Stimulated activated CD4-positive, alpha-beta T cell treated with anti-CD3 and anti-CD28 coated beads, TNF-alpha, amount 100 ng/mL, for 48 hours (primary cell): ENCODE measurements around the gene TGM6.

Experiments used
- DNase-seq, 3 donors: peaks; one replicate each; pipeline ENCODE4 v3.0.0-alpha.2; 2020; ENCODE audit warnings: low read depth in 3 of 3

TGM6 gene

DNA sequence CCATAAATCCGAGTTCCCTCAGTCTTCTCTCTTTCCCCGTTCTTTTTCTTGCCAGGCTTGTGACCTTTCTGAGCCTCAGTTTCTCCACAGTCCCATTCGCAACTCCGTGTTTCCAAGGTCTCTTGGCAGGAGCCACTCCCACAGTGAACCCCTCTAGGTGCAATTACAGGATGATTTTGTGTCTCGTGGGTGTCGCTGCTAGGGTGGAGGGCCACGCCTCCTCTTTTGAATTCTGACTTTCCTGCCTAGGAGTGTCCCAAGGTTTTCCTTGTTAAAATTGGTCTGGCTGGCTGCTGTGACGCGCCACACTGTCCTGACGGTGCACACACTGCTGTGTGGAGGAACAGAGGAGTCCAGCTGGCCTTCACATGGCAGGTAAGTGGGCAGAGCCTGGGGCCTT is at the start of gene TGM6:
Gene TGM6 (plus strand): TSS at position 301 of the 400 bp plus-strand sequence. CDS start 68 bp downstream, at position 369.
- no peak for DNase-seq

DNA sequence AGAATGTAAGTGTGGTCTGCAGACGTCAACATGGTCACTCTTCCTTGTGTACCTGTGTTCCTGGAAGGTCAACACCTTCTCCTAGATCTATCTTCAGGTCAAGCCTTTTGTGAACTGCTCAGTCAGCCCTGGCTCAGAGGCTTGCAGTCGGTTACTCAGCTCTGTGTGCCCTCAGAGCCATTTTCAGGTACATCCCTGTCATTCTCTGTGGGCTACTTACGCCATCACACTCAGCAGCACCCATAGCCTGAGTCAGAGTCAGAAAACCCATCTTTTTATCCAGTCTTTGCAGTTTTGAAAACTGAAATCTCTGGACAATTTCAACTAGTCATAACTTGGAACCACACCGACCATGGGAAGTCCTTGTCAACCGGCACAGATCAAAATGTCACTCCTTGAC is 49.6 kb upstream of the TGM6 start:
- no peak for DNase-seq

DNA sequence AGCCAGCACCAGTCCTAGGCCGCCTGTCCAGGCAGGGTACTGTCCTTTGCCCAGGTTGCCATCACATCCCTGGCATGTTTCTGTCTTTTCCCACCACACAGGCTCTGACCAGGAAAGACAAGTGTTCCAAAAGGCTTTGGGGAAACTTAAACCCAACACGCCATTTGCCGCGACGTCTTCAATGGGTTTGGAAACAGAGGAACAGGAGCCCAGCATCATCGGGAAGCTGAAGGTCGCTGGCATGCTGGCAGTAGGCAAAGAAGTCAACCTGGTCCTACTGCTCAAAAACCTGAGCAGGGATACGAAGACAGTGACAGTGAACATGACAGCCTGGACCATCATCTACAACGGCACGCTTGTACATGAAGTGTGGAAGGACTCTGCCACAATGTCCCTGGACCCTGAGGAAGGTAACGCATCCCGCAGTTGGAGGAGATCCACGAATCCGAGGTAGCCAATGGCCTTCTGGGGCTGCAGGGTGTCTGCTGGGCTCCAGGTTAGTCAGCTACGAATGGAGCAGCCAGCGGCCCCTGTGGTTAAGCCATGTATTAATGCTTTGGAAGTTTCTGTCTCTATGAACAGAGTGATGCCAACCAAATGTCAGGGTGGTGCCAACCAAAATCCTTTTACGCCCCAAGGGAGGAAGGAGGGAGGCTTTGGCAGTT is 48.7 kb upstream of the TGM6 start:
- DNase-seq: no peak

DNA sequence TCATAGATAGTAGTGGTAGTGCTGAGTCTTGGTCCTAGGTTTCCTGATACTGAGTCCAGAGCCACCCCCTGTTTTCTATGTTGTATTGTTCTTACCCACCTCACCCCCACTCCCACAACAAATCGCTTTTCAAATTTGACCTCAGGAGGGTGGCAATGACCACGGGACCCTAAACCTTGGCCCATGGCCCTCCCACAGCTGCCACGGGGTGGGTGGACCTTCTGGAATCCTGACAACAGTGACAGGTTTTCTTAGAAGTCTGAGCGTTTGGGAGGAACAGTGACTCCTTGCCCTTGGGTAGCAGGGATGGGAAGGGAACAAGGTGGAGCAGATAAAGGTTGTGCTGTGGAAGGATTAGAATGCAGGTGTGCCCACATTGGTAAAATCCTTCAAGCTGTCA is 48.0 kb upstream of the TGM6 start:
- DNase-seq: no peak

DNA sequence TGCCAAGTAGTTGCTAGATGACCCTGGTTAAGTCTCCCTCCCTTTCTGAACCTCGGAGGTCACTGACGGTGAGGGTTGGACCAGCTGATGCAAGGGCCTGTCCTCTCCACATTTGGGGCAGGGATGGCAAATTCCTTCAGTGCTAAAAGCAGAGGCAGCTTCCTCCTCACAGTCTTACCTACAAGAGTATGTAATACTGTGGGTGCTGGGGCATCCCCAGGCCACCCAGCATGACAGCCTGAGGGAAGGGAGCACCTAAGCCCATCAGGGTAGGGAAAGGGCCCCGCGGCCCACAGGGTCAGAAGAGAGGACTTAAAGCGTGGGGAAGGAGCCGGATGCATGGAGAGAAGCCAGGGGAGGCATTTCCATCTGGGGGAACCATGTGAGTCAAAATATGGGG is 46.9 kb upstream of the TGM6 start:
- DNase-seq: no peak

DNA sequence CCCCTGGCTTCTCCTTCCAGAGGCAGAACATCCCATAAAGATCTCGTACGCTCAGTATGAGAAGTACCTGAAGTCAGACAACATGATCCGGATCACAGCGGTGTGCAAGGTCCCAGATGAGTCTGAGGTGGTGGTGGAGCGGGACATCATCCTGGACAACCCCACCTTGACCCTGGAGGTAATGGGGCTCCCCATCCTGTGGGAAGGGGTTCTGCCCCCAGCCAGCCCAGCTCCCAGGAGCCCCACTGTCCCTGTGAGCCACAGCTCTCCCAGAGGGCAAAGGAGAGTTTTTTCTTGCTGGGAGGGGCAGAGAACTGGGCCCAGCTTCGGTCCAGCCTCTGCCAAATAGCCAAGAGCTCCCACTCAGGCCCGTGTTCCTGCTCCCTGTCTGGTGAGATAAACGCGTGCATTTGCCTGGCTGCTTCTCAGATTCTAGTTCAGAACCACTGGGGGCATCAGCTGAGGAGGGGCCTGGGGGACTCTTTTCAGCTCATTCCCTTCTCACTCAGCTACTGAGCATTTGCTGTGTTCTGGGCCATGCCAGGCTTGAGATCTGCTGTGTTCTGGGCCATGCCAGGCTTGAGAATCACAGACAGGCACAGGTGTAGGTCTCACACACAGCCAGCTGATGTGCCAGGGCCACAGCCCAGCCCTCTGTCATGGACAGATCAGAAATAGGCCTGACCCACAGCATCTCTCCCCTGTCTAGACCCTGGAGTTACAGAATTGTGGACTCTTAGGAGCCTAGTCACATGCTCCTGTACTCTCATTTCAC is 45.4 kb upstream of the TGM6 start:
- DNase-seq: no peak

DNA sequence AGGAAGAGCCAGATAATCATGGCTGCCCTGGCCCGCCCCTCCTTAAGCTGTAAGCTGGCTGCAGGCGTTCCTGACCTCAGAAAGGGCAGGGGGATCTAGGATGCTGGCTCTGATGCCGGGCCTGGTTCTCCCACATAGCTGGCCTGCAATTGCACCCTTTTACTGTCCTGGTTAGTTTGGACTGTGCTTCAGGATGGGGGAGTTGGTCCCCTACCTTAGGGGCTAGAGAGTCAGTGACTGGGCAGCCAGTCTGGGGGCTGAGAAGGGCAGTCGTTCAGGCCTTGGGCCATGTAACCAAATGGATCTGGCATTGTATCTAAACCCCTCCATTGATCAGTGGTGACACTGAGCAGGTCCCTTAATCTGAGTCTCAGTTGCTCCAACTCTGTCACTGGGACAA is 44.2 kb upstream of the TGM6 start:
- no peak for DNase-seq

DNA sequence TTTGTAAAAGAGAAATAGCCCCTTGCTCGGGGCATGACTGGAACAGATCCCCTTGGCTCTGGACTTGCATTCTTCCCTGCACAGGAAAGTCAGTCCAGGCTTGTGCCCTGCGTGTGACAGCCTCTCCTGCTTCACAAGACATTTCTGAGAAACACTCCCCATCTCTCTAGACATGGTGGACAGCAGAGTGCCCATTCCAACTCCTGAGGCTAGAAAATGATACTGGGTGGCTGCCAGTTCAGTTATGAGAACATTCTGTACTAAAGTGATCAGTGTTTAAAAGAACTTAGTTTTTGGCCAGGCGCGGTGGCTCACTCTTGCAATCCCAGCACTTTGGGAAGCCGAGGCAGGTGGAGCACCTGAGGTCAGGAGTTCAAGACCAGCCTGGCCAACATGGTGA is 43.6 kb upstream of the TGM6 start:
- no peak for DNase-seq

DNA sequence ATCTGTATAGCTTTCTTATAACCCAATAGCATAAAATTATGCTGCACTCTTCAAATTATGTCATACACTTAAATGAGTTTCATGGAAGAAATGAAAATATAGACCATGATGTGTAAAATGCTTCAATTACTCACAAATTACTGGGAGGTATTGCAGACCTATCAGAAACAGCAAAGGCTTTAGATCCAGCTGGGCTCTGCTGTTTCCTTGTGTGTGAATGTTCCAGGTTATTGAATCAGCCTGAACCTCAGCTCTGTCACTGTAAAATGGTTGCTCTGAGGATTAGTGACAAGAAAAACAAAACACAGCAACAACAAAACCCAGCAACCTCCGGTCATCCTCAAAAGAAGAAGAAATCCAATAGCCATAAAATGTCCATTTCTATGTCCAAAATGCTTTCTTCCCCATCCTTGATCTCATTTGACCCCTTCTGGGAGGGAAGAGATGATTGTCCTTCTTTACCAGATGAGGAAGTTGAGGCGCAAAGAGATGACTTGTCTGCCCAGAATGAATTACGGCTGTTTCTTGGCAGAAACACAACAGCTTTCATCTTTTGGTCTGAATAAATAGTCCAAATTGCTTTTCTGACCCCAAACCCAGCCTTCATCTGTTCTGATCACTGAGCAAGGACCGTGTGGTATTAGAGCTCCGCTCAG is 42.2 kb upstream of the TGM6 start:
- no peak for DNase-seq

DNA sequence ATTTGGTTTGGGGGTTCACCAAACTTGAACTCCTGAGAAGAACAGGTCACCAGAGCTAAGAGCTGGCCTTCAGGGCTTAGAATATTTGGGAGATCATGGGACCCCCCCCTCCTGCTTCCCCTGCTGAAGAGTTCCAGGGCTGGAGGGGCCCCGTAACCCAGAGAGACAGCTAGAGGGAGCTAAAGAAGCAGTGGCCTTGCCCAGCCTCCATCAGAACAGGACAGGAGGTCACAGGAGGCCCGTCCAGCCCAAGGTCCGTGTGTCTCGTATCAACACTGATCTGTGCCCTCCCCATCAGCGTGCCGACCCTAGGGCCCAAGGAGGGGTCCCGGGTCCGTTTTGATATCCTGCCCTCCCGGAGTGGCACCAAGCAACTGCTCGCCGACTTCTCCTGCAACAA is 40.6 kb upstream of the TGM6 start:
- DNase-seq: no peak

DNA sequence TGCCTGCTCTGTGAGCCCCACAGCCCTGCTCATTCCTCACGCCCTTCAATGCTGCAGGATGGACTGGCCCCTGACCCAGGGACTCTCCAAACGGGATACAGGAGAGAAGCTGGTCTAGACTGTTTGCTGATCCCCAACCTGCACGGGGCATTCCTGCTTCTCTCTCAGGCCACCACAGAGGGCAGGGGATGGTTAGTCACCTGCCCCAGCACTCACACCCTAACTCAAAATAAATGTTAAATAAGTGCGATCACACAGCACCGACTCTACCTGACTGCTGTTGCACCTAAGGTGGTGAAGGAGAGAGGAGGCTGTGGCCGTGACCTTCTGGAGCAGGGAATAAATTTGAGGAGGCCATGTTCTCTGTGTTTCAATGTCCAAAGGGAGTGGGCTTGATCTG is 39.9 kb upstream of the TGM6 start:
- DNase-seq: no peak

DNA sequence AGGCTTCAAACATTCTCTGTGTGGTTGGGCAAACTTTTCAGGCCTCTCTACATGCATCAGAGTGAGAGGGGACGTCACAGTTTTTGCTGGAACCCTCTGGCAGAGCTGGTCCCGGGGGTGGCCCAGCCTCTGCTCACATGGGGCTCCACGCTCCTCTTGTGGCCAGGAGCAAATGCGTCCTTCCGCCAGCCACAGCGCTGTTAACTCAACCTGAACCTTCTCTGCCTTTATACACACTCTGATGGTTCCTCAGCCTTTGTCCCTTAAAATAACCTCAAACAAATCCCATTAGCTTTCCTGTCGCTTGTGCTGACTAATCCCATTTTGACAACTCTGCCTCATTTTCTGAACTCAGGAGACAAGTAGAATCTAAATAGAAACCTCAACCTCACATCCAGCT is 39.4 kb upstream of the TGM6 start:
- no peak for DNase-seq

DNA sequence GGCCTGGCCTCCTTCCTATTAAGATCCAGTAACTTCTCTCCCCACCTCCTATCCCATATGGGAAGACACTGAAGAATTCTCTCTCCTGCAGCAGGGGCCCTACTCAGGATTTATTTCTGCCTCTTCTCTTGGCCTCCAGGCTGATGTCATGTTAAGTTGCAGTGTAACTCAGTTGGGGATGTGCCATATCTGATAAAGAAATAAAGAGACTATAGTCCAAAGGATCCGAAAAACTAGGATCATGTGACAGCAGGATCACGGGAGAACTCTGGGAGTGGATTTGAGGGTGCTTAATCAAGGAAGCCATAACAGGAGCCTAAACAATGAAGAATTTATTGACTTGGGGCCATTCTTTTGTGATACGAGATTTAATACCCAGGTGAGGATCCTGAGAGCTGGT is 38.5 kb upstream of the TGM6 start:
- no peak for DNase-seq

DNA sequence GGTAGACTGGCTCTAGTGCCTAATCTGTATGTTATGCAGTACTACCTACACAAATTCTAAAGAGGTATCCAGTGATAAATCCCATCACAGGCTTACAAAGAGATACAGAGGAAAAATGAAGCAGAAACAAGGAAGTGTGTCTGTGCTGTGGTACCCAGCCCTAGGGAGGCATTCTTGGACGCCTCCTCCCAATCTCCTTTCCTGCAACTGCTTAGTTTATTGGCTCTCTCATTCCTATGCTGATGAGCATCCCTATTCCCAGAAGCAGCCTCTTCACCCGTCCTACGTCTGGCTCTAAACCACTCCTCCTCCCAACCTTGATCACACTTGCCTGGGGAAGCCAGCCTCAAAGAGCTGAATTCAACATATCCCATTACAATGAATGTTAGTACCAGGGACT is 34.5 kb upstream of the TGM6 start:
- no peak for DNase-seq

DNA sequence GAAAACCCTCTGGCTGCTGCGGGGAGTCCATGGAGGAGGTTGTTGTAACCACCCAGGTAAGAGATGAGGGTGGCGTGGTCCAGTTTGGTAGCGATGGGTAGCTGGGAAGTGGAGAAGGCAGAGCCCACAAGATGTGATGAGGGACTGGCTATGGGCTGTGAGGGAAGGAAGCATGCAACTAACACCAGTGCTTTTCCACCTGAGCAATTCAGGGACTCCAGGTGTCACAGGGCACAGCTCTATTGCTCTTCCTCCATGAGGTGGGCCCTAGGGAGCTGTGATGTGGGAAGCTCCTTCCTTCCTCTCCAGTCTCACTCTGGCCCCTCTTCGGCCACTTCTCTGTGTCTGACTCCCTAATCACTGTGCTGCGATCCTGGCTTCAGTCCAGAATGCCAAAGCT is 32.4 kb upstream of the TGM6 start:
- DNase-seq: no peak

DNA sequence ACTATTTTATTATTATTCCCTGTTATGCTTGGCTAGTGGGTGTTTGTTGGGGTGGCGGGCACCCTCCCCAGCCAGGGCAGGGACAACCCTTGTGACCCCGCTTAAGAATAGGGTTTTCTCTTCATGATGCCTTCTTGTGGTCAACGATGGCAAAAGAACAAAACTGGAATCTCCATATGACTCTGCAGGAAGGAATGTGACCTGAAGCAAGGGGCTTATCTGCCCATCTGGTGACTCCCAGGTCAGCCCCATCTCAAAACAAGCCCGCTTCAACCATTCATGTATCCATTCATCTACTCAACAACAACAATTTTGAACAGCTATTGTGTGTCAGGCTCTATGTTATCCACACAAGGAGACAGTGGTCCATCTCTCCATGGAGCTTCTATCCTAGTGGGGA is 30.9 kb upstream of the TGM6 start:
- DNase-seq: no peak

DNA sequence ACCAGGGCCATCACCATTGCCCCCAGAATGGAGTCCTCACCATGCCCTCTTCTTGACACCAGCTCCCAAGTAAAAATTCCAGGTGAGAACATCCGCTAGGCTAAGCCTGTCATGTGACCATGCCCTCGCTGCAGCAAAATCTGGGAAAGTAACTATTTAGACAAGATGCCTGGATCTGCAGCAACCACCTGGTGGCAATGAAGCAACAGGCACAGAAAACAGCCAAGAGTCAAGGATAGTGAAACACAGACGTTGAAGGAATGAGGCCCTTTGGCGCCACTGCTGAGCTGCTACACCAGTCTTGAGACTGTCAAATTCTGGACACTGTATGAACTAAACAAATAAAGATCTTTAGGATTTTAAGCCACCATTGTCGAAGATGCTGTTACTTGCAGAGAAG is 30.1 kb upstream of the TGM6 start:
- DNase-seq: no peak

DNA sequence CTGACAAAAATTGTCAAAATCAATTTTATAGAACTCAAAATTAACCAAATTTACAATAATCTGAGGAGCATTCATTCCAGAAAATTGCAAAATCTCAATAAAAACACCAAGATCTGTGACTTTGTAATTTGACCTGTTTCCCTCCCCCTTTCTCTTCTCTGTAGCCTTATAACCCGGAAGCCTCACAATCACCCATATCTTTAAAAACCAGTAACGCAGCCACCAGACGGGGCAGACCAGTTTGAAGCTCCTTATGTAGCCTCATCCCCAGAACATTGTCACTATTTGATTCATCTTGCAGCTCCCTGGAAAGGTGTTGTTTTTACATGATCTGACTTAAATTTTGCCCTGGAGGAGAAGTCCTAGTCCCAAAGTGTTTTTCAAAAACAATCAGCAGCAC is 27.5 kb upstream of the TGM6 start:
- no peak for DNase-seq

DNA sequence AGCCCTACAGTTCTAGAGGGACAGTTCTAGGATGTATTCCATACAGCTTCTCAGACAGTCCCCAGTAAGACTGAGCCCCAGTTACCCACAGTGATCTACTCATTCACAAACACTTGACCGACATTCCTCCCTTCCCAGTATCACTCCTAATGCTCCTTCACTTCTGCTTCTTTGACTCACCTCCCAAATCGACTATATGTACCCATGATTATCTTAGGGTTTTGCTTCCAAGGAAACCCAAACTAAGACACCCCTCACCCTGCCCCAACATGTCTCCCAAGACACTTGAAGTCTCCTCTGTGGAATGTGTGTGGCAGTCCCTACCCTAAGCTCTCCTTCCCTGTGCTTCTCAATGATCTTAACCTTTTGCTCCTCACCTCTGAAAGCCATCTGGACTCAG is 23.6 kb upstream of the TGM6 start:
- no peak for DNase-seq

DNA sequence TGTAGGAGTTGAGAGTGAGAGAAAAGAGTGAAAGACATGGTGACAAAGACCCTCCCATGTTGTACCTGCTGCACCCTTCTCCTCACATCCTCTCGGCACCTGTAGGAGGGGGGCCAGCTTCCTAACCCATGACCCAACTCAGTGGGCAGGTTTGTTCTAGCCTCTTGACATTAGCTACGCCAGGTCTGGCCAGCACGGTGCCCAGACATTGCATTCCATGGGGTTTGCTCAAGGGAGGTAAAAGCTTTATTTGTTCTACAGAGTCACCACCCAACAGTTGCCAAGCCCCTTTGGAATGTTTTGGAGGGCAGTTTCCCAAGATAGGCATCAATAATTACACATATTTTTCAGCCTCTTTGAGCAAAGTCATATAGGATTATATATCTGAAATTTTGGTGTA is 22.7 kb upstream of the TGM6 start:
- DNase-seq: no peak

DNA sequence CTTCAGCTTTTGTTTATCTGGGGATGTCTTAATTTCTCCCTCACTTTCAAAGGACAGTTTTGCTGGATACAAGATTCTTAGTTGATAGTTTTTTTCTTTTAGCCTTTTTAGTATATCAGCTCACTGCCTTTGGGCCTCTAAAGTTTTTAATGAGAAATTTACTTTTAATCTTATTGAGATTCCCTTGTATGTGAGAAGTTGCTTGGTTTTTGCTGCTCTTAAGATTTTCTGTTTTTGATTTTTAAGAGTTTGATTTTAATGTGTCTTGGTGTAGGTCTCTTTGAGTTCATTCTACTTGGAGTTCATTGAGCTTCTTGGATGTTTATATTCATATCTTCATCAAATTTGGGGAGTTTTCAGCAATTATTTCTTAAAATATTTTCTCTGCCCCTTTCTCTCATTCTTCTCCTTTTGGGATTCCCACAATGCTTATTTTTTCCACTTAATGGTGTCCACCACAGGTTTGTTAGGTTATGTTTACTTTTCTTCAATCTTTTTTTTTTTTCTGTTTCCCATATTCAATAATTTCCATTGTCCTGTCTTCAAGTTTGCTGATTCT is 19.6 kb upstream of the TGM6 start:
- DNase-seq: no peak

DNA sequence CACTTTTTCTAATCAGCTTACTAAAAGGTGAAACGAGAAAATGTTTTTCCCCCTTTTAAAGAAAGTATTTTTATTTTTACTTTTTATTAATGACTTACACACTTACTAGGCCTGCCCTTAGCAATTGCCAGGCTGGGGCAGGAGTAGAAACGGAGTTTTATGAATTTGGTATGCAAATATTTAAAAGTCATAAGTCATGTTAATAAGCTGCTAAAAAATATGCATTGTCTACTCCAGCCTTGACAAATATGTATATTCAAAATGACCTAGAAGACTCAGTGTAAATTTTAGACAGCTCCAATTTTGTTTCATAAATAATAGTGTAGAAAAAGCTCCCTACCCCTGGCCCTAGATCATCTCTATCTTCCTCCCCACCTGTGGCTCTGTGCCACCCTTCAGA is 17.5 kb upstream of the TGM6 start:
- no peak for DNase-seq

DNA sequence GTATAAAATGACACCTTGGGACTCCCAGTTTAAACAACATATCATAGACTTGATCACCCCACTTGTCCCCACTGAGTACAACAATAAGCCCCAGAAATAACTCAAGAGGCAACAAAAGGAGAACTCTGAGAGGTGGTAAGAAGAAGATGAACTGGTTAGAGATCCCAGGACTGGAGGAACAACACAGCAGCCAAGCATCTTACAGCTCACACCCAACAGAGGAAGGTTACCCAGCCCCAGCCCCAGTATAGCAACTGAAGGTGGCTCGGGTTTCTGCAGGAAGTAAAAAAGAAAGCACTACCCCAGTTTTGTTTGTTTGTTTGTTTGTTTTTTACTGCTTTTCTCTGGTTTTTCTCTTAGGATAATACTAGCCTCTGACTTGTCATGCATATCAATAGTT is 17.1 kb upstream of the TGM6 start:
- no peak for DNase-seq
